HG03439 (cell line): ENCODE results near the gene GALR3.

Experiments
- ATAC-seq: cut with Tn5 transposase; IDR thresholded peaks from one replicate; pipeline ENCODE4 v1.9.1; 2021; ENCODE audit warnings: mild to moderate bottlenecking, moderate library complexity; ENCODE audit not compliant: unreplicated experiment

The GALR3 gene

DNA sequence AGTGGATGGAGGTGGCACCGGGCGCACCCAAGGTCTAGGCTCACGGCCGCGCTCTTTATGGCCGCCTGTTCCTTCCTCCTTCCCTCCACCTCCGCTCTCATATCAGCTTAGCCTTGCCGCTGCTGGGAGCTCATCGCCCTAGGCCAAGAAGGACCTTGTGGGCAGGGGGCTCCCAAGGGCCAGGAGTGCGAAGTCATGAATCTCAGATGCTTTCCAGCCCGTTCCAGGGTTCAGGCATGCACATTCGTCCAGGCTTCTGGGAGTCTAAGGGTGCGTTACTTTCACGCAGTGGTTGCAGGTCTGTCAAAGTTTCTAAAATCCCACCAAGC, 4.1 kb upstream of the GALR3 start:
- no peak for ATAC-seq

DNA sequence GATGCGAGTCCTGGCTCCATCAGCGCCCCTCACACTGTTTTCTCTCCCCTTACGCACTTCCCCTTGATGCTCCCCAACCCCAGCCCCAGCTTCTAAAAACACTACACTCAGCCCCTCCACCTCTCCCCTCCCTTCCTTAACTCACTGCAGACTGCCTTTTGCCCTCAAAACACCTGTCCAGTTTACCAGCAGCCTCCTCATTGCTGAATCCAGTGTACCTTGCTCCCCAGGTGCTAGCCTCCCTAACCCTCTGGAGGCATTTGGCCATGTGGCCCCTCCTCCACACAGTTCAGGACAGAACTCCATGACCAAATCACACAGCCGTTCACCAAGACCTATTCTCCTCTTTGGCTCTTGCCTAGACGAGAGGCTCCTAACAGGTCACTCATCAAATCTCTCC, 2.8 kb upstream of the GALR3 start:
- no peak for ATAC-seq

DNA sequence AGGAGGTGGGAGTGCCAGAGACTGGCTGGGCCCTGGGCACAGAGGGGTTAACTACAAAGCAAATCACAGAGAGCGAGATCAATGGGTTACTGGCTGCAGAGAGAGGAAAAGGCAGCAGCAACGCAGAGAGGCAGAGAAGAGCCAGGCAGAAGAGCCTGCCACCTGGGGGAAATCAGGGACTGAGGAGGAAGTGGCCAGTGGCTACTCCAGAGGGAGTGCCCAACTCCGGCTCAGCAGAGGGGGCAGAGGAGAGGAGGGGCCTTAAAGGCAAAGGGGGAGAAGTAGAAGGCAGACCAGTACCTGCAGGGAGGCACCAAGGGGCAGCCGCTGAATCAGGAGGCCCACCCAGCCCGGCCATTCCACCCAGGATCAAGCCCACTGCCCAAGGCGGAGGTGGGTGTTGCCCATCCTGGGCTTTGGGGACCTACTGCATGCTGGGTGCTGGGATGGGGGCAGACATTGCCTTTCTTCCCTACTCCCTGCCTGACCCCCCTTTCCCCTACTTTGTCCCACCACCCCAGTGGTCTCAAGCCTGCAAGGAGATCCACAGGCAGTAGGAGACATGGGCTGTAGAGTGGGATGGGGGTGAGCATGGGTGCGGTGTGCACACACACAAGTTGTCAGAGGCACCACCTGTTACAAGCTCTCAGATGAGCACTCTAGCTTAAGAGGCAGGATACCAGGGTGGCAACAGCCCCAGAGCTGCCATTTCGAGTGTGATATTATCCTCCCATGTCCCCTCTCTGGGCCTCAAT, 926 bp upstream of the GALR3 start:
- no peak for ATAC-seq

DNA sequence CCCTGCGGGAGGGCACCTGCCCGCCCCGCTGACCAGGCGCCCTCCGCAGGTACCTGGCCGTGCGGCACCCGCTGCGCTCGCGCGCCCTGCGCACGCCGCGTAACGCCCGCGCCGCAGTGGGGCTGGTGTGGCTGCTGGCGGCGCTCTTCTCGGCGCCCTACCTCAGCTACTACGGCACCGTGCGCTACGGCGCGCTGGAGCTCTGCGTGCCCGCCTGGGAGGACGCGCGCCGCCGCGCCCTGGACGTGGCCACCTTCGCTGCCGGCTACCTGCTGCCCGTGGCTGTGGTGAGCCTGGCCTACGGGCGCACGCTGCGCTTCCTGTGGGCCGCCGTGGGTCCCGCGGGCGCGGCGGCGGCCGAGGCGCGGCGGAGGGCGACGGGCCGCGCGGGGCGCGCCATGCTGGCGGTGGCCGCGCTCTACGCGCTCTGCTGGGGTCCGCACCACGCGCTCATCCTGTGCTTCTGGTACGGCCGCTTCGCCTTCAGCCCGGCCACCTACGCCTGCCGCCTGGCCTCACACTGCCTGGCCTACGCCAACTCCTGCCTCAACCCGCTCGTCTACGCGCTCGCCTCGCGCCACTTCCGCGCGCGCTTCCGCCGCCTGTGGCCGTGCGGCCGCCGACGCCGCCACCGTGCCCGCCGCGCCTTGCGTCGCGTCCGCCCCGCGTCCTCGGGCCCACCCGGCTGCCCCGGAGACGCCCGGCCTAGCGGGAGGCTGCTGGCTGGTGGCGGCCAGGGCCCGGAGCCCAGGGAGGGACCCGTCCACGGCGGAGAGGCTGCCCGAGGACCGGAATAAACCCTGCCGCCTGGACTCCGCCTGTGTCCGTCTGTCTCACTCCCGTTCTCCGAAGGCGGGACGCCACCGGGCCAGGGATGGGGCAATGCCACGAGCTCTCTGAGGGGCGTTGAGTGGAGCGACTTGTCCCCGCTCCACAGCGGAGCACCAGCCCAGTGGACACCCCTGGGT, 1.8 kb downstream of the GALR3 start:
- ATAC-seq = no peak

DNA sequence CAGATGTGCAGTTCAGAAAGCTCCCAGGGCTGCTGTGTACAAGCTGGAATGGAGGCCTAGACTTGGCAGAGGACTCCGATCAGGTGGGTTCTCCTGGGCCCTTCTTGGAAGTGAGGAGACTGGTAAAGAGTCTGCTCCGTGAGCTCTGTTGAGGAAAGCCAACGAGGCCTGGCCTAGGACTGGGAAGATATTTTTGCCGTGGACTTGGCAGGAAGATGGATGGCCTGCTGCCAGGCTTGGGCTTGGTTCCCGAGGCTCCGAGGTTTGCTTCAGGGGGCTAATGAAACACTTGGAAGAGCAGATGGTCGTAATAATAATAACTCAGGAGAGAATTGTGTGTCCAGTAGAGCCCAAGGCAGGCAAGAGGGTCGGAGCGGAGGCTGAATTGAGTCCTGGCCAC, 3.9 kb downstream of the GALR3 start:
- ATAC-seq = no peak

DNA sequence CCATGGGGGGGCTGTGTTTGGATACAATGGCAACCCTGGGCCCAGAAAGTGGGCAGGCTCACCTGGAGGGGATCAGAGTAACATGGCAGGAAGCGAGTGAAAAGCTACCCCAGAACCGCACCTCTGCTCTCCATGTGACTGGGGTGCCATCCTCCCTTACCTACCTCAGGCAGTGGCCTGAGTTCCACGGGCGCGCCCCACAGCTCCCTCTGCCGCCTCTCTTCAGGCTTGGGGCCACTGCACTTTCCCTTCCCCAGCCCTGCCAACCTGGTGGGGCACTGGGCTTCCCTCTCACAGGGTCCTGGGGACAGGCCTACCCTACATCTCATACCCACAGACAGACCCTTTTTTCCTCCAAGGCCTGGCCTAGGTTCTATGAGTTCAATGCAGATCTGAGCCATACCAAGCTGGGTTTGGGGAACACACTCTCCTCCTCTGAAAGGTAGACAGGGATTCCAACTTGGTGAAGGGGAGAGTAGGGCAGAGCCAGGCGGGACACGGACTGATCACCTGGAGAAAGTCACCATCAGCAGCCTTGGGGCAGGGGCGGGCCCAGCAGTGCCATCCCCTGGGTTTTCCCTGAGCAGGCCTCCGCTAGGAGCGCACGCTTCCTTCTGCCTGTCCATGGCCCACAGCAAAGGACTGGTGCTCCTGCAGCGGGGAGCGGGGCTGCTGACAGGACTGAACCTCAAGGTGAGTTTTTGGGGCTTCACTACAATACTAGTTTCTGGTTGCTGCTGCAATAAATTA, 7.1 kb downstream of the GALR3 start:
- no peak for ATAC-seq

DNA sequence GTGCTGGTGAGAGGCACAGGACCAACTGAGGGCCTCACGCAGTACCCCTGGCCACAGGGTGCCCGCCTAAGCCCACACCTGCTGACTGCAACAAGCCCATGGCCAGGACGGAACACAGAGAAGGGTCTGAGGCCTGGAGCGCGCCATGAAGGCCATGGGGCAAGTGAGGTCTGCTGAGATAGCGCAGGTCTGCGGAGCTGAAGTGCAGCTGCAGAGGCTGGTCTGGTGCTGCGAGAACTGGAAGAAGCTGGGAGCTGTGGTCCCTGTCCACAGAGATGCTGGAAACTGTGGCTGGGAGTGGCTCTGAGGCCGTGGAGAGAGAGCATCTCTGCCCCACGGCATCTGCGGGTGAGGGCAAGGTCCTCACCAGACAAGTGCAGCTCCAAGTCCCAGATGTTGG, 8.3 kb downstream of the GALR3 start:
- ATAC-seq = no peak

DNA sequence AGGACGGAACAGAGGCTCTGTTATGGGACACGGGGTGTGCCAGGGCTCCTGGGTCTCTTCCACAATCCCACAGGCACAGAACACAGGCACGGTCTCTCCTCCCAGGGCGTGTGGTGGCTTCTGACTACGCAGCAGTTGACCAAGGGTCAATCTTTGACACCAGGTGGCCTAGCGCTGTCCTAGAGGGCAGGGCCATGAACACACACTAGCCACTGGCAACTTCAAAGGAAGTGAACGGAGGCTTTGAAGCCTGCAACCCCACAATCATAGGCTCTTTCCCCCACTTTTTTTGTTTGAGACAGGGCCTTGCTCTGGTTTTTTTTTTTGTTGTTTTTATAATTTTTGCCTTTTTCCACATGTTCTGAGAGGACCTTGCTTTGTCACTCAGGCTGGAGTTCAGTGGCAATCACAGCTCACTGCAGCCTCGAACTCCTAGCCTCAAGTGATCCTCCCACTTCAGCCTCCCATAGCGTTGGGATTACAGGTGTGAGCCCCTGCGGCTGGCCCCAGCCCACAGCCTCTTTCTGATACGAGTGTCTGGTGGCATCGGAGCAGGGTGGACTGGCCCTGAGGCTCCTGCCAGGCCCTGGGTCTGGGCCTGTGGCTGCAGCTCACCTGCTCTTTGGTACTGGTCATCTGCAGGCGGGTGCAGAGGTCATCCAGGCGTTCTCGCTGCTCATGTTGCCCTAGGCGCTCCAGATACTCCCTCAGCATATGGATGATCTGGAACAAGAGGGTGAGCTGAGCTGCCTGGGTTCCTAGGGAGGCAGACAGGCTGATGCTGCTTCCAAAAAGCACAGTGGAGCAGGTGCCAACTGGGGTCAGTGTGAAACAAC, 9.1 kb downstream of the GALR3 start:
- ATAC-seq = no peak

DNA sequence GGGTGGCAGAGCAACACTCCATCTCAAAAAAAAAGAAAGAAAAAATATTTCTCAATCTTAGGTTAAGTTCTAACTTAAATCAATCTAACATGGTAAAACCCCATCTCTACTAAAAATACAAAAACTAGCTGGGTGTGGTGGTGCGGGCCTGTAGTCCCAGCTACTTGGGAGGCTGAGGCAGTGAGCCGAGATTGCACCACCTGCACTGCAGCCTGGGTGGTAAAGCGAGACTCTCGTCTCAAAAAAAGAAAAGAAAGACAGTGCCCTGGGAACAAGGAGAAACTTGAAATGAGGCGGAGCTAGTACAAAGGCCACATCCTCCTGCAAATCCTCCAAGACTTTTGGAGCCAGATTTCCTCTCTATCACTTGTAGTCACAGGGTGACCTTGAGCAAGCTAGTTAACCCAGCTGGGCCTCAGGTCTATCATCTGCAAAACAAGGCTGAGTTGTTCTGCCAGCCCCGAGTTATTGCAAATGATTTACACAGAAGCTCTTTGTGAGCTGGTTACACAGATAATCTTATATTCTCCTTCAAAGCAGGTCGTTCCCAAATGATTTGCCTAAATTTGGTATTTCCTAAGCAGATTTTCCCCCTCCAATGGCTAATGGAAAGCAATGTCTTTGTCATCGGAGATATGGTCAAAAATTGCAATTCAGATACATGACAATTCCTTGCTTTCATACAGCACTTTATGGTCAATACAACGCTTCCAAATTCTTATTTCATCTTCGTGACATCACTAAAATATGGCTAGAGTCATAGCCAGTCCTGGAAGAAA, 19.0 kb downstream of the GALR3 start:
- no peak for ATAC-seq

DNA sequence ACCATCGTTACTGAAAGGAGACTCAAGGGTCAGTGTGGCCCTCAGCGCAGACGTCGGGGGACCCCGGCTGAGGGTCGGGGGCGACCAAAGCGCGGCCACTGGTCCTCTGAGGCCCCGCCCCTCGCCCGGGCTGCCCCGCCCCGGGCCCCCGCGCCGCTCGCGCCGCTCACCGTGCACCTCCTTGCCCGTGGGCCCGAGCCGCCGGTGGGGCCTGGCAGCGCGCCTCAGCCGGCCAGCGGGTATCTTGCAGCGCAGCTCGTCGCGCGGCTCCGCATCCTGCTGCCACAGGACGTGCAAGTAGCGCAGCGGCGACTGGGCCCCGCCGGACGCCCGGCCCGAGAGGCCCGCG, 20.5 kb downstream of the GALR3 start:
- peak; percentile 48 for ATAC-seq

DNA sequence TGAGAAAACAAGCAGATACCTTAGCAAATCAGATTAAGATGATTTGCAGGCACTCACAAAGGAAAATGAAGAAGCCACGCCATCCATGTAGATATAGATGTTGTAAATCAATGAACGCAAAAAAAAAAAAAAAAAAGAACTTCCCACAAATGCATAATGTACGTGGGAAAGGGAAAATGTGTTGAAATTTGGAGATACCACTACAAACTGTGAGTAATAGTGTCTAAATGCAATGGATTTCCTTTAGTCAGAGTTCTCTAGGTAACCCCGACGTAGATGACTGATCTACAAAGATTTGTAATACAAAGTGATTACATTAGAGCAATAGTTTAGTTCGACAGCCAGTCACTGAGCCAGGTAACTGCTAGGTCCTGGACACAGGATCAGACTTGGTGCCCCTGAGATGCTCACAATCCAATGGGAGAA, 21.7 kb downstream of the GALR3 start:
- no peak for ATAC-seq

DNA sequence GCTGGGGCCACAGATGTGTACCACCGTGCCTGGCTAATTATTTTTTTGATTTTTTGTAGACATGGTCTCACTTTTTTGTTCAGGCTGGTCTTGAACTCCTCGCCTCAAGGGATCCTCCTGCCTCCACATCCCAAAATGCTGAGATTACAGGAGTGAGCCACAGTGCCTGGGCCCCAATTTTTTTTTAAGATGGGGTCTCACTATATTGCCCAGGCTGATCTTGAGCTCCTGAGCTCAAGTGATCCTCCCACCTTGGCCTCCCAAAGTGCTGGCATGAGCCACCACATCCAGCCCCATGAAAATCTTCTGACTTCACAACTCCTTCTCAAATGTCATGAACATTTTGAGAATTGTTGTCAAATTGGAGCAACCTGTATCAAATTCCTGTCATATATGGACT, 23.3 kb downstream of the GALR3 start:
- no peak for ATAC-seq

DNA sequence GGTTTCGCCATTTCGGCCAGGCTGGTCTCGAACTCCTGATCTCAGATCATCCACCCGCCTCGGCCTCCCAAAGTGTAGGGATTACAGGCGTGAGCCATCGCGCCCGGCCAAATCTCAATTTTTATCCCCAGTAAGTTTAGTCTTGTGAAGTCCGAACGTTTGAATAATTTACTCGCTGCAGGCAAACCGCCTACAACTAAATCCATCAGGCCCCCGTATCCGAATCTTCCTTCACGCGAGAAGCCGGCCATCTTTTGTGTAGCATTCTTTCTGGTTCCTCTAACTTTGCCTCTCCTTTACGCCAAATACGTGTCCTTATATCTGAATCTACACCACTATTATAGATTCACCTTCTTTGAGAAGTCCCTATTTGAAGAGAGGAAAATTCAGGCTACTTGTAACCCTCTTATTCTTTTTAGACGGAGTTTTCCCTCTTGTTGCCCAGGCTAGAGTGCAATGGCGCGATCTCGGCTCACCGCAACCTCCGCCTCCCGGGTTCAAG, 25.5 kb downstream of the GALR3 start:
- no peak for ATAC-seq

DNA sequence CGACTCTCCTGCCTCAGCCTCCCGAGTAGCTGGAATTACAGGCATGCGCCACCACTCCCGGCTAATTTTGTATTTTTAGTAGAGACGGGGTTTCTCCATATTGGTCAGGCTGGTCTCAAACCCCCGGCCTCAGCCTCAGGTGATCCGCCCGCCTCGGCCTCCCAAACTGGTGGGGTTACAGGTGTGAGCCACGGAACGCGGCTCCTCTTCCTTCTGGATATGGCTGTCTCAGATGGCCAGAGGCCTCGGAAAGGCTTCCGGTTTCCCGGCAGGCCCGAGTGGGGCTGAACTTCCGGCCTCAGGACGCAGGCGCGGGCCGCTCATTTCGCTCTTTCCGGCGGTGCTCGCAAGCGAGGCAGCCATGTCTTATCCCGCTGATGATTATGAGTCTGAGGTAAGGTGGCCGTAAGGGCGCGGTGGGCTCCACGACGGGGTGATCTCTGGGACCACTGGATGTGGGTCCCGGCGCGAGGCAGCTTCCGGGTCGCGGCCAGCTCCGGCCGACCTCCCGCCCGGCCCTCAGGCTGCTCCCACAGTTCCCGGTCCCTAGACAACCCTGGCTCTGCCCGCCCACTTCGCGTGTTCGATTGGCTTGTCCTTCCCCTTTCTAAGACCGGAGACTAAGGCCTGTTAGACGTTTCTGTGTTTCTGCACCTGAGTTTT, 26.0 kb downstream of the GALR3 start, which contains the start of gene EIF3L:
EIF3L (plus strand) TSS at position 331 of the 663 bp plus-strand sequence; CDS start at position 362, 31 bp downstream.
- ATAC-seq = peak; percentile 71

DNA sequence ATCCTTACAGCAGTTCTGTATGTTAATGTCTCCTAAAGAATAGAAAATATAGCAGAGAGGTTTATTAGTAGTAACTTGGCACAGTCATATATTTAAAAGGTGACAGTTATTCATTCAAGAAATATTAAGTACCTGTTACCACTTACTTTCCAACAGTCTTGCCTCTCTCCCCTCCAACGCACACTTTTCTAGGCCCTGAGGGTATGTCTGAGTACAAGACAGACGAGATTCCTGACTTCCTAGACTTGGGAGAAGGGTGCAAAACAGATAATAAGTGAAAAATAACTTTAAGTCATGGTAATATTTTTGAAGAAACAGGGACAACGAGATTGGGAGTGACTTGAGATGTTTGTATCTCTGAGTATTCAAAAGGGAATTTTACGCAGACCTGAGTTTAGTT, 27.6 kb downstream of the GALR3 start:
- no peak for ATAC-seq

DNA sequence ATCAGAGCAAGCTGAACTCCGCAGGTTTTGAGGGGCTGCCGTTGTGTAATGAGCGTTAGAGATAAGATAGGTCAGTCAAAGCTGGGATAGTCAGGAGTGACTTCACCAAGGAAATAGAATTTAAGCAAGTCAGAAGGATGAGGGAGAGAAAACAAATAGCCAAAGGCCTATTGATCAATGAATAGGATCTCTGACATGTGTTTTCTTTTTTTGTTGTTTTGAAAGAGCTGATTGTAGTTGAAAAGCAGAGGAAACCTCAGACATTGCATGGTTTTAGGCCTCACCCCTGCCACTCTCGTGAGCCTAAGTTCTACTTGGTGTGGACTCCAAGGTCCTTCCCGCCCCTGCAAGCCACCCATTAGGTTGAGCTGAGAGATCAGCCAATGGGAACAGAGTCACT, 29.2 kb downstream of the GALR3 start:
- ATAC-seq = no peak

DNA sequence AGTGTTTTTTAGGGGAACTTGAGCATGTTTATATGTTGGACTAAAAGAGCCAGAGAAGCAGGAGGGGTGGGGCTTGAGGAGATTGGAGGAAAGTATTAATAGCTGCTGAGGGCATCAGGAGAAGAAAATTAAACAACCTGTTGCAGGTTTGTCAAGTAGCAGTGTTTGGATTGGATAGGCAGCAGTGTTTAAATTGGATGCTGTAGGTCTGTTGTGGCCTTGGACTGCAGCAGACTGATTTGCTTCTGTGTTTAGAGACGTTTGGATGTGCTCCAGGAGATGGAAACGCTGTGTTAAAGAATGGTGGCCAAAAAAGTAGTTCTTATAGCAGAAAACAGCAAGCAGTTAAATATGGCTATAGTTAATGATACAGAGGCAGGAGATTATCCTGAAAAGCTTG, 31.8 kb downstream of the GALR3 start:
- ATAC-seq = no peak

DNA sequence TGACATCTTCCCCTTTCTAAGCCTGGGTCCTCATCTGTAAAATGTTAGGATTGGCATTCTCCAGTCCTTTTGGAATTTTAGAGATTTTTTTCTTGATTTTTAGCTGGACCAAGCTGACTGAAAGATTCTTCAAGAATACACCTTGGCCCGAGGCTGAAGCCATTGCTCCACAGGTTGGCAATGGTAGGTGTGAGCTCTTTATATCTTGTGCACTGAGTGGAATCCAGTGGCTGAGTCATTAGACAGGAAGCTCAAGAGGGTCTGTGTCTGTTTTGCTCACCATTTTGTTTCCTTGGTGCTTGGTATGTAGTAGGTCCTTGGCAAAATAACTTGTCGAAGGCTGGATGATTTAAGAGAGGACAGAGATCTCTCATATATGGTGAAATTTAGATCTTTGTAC, 32.3 kb downstream of the GALR3 start:
- no peak for ATAC-seq

DNA sequence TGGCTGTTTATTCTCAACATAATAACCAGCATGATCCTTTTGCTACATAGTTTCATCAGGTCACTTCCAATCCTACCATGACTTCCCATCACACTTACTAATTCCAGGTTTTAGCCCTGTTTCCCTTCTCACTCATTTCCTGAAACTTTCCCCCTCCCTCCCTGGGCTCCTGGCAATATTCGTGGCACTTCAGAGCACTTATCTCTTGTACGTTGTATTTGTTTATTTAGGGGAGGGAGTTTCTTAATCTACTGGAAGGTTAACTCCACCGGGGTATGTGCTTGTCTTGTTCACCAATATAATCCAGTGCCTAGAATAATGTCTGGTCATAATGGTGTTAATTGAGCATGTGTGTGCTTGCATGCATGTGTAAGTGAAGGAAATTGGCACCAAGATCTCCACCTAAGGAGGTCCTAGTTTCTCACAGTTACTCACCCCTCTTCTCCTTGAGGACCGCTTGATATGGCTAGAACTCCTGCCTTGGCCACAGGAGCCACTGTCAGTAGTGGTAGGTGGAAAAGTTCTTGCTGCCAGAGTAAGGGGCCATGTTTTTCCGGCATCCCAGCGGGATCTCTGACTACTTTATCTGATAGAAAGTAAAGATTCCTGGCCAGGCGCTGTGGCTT, 37.7 kb downstream of the GALR3 start:
- ATAC-seq = no peak
